Pons (tissue), 1 donor: ENCODE measurements around the gene TRIO.

Experiments used
- DNase-seq: peaks from one replicate; pipeline ENCODE4 v3.0.0-alpha.2; 2016; ENCODE audit warnings: low spot score

The TRIO gene

DNA sequence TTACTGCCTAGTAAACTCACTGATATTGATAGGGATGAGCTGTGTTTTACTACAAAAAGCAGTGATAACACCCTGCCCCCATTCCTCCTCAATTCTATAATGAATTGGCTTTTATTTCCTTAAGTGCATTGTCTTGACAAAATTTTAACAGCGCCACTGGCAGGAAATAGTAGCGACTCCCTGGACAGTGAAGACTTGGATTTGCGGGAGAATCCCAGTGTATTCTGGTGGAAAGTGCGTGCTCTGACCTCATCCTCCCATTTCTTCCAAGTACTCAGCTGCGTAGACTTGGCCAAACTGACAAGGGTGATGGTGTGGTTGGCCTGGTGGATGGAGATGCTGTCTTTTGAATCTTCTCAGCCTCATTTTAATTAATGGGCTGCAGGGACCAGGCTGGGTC is 5.3 kb downstream of the TRIO start:
- DNase-seq, result no peak

GRCh38 chr5:14148890-14149671 is 5.9 kb downstream of the TRIO start:
- no peak for DNase-seq

- DNase-seq, result no peak
These were observed 6.6 kb downstream of the TRIO start for GRCh38 chr5:14149672-14150274.

GRCh38 chr5:14151416-14151815 is 8.3 kb downstream of the TRIO start:
- no peak for DNase-seq

GRCh38 chr5:14153071-14153864 is 10.1 kb downstream of the TRIO start:
- DNase-seq, result no peak

GRCh38 chr5:14153932-14154731 is 11.0 kb downstream of the TRIO start:
- DNase-seq, result no peak

DNA sequence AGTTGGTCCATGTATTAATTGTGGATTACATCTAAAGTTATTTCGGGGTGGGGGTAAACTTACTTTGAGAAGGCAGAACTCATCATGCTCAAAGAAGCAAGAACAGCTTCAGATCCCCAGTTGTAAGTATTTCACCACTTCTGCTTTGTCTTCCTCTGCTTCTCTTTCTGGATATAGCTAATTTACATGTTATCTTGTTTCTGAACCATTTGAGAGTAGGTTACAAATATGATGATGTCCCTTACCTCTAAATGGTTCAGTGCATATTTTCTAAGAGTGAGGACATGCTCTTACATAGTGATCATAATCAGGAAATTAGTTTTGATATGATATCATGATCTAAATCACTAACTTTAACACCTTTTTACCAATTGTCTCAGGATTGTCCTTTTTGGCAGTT is 11.9 kb downstream of the TRIO start:
- no peak for DNase-seq

DNA sequence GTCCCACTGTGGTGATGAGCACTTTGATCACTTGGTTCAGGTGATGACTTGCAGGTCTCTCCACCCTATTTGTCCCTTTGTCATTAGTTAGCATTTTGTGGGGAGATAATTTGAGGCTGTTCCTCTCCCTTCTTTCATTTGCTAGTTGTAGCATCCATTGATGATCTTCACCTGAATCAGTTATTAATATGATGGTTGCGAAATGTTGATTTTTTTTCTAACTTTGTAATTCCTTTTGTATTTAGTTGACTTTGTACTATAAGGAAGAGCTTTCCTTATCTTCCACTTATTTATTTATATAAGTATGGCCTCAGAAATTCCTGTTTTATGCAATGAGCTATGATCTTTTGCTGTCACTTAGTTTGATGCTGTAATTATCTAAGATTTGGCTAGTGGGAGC is 12.6 kb downstream of the TRIO start:
- DNase-seq, result no peak

DNA sequence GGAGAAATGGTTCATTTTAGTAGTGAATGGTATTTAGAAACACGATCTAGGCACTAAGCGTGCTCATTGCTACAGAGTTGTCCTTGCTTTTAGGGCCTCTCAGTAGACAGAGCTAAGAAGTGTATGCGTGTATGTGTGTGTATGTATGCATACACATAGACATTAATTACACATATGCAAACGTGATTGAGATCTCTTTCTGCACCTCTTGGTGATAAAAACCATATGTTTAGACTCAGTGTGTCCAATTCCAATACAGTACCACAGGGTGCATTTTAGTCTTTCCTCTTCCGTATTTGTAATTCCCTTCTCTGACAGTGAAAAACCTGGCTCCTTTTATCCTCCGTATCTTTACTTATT is 13.1 kb downstream of the TRIO start:
- DNase-seq, result no peak

- no peak for DNase-seq
These were observed 13.7 kb downstream of the TRIO start for GRCh38 chr5:14156650-14157492.

GRCh38 chr5:14157493-14157782 is 14.3 kb downstream of the TRIO start:
- DNase-seq, result no peak

GRCh38 chr5:14158890-14159666 is 15.9 kb downstream of the TRIO start:
- DNase-seq, result no peak

- no peak for DNase-seq
These were observed 18.8 kb downstream of the TRIO start for GRCh38 chr5:14161825-14162556.

- DNase-seq, result no peak
These were observed 21.3 kb downstream of the TRIO start for GRCh38 chr5:14164164-14165163.

- no peak for DNase-seq
These were observed 22.4 kb downstream of the TRIO start for GRCh38 chr5:14165375-14166106.

DNA sequence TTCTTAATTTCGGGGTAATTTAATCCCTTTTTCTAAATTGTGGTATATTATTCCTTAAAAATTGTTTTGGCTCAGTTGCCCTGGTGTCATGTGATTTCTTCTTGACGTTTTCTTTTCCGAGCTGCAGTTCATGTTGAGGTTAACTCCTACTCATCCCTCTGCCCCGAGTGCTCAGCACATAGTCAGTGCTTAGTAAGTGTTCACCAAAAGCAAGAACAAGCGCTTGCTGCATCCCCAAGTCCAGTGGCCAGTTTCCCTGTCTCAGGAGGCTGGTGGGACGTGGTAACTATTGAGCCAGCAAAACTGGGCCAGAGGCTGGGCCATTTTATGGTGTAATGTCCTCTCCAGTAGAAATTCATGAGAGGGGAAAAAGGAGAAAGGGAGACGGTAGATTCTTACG is 23.3 kb downstream of the TRIO start:
- no peak for DNase-seq

DNA sequence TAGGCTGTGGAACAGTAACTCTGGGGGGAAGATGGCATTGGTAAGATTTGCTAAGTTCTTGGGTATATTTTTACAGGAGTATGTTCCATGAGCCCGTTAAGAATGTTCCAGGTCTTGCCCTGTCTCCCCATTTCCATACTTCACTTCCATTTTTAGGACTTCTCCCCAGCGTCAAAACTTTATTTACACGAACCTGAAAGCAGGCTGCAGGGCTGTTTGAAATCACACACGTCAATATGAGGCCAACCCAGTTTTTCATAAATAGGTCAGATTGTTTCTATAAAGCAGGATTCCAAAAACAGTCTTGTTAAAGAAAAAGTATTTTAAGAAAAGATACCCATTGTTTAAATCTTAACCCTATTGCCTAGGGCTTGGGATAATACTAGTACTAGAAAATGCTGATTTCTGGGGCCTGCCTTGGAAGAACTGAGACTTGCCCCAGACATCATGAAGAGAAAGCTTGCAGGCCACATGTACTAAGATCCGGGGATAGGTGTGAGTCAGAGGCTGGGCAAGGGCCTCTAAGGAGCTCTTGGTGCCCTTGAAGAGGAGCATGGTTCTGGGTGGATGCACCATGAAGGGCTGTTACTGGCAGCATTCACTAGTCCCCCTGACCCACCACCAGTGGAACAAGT is 24.2 kb downstream of the TRIO start:
- DNase-seq, result no peak
